ENCODE measurements around the gene CRYGS. TPM values are rescaled to one million over a fixed set of nuclear protein-coding genes. Genes with fewer than 3 reads are reported as not detected.
A peak's percentile ranks its signal among the peaks of the same experiment; 100 is the strongest.
"Not testable (repeated sequence)": the region's sequence is repeated elsewhere in the genome, so short reads cannot be mapped to it uniquely, and the experiment has no call there.

The CRYGS gene
- total RNA-seq, 2 donors from 2014 or later: 4.5 to 5.7 TPM

DNA sequence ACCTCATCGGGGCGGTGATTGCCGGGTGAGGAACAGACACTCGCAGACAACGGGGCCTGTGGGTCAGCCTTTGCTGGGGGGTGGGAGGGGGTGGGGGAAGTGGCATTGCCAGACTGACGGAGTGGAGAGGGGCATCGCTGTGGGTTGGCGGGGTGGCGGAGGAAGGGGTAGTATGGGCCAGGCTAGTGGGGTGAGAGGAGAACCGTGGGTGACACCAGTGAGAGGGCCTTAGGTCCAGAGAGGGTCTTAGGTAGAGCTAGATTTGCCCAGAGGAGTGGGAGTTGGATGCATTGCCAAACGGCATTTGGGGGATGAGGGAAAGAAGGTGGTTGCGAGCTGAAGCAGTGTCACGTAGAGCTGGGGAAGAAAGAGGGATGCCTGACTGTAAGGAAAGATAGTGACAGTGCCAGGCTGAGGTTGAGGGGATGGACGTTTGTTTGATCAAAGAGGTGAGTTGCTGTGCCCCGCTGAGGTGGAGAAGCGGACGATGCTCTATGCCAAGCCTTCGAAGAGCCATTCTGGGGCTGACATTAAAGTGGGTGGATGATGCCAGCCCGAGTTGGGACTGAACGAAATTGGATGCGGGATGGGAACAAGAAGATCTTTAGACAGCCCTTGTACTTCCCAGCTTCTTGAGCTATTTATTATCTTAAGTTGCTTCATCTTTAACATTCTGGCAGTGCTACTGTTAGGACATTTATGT, 26.9 kb upstream of the CRYGS start:
- H3K27ac Mint-ChIP-seq: peak overlapping the region; percentile 91 to 94

GRCh38 chr3:186570096-186570940, 26.1 kb upstream of the CRYGS start, which contains the start of gene DNAJB11:
TSS of gene DNAJB11 (plus strand) at chr3:186570720. CDS start at chr3:186570898, 178 bp downstream.
- peak within 1 kb of the TSS; percentile 91 to 94 for H3K27ac Mint-ChIP-seq
- peaks cover 42 to 54% of the 10 kb centered on the region in 2 donors for H3K4me1 Mint-ChIP-seq (ENCODE audit: low read depth in 2 of 2)
- peaks cover 16% of the 10 kb centered on the region for H3K36me3 Mint-ChIP-seq
- ATAC-seq (peak; percentile 93 to 94), DNase-seq (ENCODE audit: low spot score) (peak; percentile 100)
- H3K4me3 Mint-ChIP-seq: peak within 1 kb of the TSS; percentile 100
- H3K9me3 Mint-ChIP-seq: no peaks in the 10 kb centered on the region
- no peaks in the 10 kb centered on the region for H3K27me3 Mint-ChIP-seq

More for the DNA sequence above, 26.9 kb upstream of the CRYGS start:
- H3K4me3 Mint-ChIP-seq: peak overlapping the region; percentile 100
- H3K27me3 Mint-ChIP-seq: no peaks in the 10 kb centered on the region
- H3K36me3 Mint-ChIP-seq: peaks cover 24% of the 10 kb centered on the region
- DNase-seq (ENCODE audit: low spot score) (no peak), ATAC-seq (peak in 1 of 2 donors; percentile 0)
- H3K9me3 Mint-ChIP-seq: no peaks in the 10 kb centered on the region
- H3K4me1 Mint-ChIP-seq (ENCODE audit: low read depth in 2 of 2): peaks cover 48 to 60% of the 10 kb centered on the region in 2 donors

- no peak for ATAC-seq
- no peaks in the 10 kb centered on the region for H3K9me3 Mint-ChIP-seq
These were observed 25.6 kb upstream of the CRYGS start for GRCh38 chr3:186569779-186570095.

DNA sequence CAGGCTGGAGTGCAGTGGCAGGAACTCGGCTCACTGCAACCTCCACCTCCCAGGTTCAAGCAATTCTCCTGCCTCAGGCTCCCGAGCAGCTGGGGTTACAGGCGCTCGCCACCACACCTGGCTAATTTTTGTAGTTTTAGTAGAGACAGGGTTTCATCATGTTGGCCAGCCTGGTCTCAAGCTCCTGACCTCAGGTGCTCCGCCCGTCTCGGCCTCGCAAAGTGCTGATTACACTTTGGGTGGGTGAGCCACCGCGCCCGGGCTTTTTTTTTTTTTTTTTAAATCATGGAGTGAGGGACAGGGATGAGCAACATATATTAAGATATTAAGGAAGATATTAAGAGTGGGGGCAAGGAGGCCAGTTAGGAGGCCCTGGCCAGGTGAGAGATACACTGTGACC, 25.2 kb upstream of the CRYGS start:
- not testable (repeated sequence) for ATAC-seq; H3K27me3 Mint-ChIP-seq; DNase-seq (ENCODE audit: low spot score); H3K9me3 Mint-ChIP-seq
- H3K36me3 Mint-ChIP-seq: peaks cover 16% of the 10 kb centered on the region
- H3K4me1 Mint-ChIP-seq (ENCODE audit: low read depth in 2 of 2): peaks cover 41 to 54% of the 10 kb centered on the region in 2 donors
- H3K27ac Mint-ChIP-seq: peak overlapping the region; percentile 91 to 94
- peak overlapping the region; percentile 100 for H3K4me3 Mint-ChIP-seq

More at GRCh38 chr3:186569779-186570095, 25.6 kb upstream of the CRYGS start:
- Mint-ChIP-seq H3K4me1 (ENCODE audit: low read depth in 2 of 2) (peaks cover 41 to 54% of the 10 kb centered on the region in 2 donors), H3K27me3 (no peaks in the 10 kb centered on the region), H3K4me3 (peak overlapping the region; percentile 100), H3K36me3 (peaks cover 16% of the 10 kb centered on the region), H3K27ac (peak overlapping the region; percentile 91 to 94)
- DNase-seq (ENCODE audit: low spot score): no peak

DNA sequence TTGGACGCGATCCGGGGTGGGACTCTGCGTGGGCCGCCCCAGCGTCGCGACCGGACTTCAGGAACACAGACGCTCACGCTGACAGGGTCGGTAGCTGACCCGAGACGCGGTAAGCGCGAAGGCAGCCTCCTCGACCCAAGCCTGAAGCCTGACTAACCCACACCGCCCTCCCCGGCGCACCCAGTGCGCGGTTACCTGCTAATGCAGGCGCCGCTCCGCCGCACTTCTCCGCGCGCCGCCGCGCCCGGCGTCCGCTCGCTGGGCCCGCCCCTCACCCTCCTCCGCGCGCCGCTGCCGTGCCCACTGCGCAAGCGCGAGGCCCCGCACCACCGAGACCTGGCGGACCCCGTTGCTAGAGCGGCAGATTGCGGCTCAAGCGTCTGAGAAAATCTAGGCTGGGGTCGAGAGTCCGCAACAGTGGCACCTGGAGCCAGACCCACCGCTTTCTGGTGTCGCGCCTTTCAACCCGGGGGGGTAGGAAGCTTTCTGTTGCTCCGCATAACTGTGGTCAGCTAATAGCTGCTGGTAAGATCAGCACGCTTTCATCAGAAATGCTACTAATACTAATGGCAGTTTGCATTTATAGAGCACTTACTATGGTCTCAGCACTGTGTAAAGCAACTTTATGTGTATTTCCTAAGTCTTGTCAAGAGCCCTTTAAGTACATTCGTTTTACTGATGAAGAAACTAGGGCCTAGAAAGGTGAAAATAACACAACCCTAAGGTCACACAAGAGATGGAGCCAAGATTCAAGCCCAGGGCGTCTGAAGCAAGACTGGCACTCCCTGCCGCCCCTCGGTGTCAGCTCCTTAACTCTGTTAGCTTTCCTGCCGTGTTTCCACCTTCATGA, 23.1 kb upstream of the CRYGS start, which contains the start of gene TBCCD1:
Gene TBCCD1 (minus strand): TSS at position 268 of the 850 bp plus-strand sequence. CDS start 3,010 bp downstream, outside the sequence.
- Mint-ChIP-seq H3K4me1 (ENCODE audit: low read depth in 2 of 2) (peaks cover 43 to 55% of the 10 kb centered on the region in 2 donors), H3K27me3 (no peaks in the 10 kb centered on the region), H3K36me3 (peaks cover 18% of the 10 kb centered on the region), H3K9me3 (no peaks in the 10 kb centered on the region), H3K4me3 (peak within 1 kb of the TSS; percentile 100), H3K27ac (peak within 1 kb of the TSS; percentile 83 to 95)
- peak; percentile 80 to 83 for ATAC-seq
- DNase-seq (ENCODE audit: low spot score): peak; percentile 94

DNA sequence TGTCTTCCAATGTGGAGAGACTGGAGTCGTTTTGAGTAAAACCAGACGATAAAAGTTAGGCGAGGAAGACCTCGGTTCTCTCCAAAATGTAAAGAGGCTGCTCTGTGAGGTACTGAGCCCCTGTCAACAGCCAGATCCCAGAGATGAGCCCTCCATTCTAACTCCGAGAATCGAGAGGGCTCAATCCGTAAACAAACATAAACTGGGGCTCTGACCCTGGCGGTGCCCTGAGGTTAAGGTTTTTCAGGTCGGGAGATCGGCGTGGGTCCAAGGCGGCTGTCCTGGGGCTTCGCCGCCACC, 22.5 kb upstream of the CRYGS start:
- Mint-ChIP-seq H3K4me3 (peak overlapping the region; percentile 100), H3K4me1 (ENCODE audit: low read depth in 2 of 2) (peaks cover 48 to 55% of the 10 kb centered on the region in 2 donors), H3K27ac (peak overlapping the region; percentile 83 to 95), H3K36me3 (peaks cover 22% of the 10 kb centered on the region), H3K27me3 (no peaks in the 10 kb centered on the region), H3K9me3 (no peaks in the 10 kb centered on the region)
- DNase-seq (ENCODE audit: low spot score): no peak
- no peak for ATAC-seq

DNA sequence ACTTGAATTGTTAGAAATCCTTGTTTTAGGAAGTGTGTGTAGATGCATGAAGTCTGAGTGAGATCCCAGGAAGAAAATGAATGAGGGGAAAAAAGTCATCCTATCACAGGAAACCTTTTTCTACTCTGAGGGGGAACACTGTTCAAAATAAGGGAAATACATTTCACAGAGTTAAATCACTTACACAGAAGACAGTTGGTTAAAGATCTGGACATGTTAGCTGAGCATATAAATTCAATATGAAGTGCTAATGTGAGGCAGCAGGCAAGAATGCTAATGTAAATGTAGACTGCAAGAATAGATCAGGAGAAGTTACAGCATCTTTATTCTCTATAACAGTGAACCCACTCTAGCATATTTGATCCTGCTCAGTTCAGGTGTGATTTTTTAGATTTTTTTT, 20.4 kb upstream of the CRYGS start:
- DNase-seq (ENCODE audit: low spot score): no peak
- Mint-ChIP-seq H3K27me3 (no peaks in the 10 kb centered on the region), H3K4me3 (peak overlapping the region; percentile 51), H3K36me3 (peaks cover 23% of the 10 kb centered on the region), H3K9me3 (no peaks in the 10 kb centered on the region), H3K4me1 (ENCODE audit: low read depth in 2 of 2) (peaks cover 41 to 47% of the 10 kb centered on the region in 2 donors), H3K27ac (peak overlapping the region in 1 of 2 donors; percentile 31)
- no peak for ATAC-seq

- peaks cover 3 to 5% of the 10 kb centered on the region in 2 donors for H3K4me1 Mint-ChIP-seq (ENCODE audit: low read depth in 2 of 2)
- no peaks in the 10 kb centered on the region for H3K27me3 Mint-ChIP-seq
- peaks cover 33% of the 10 kb centered on the region for H3K36me3 Mint-ChIP-seq
- H3K9me3 Mint-ChIP-seq: no peaks in the 10 kb centered on the region
- DNase-seq (ENCODE audit: low spot score) (no peak), ATAC-seq (no peak)
- no peak overlapping the region for H3K4me3 Mint-ChIP-seq
- no peak overlapping the region for H3K27ac Mint-ChIP-seq
These were observed 8.3 kb upstream of the CRYGS start for GRCh38 chr3:186552408-186553031.

DNA sequence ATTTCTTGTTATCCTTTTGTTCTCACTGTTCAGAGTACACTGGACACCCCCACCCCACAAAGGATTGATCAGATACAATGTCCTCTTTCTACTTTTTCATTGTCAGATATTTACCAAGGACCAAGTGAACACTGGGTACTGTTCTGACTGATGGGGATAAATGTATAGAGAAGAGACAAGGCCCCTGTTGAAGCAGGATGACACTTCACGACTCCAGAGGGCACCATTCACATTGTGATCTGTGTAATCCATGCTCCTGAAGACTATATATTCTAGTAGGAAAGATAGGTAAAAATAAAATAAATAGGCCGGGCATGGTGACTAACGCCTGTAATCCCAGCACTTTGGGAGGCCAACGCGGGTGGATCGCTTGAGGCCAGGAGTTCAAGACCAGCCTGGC, 7.2 kb upstream of the CRYGS start:
- peaks cover 26% of the 10 kb centered on the region for H3K36me3 Mint-ChIP-seq
- no peaks in the 10 kb centered on the region for H3K9me3 Mint-ChIP-seq
- no peak overlapping the region for H3K27ac Mint-ChIP-seq
- no peaks in the 10 kb centered on the region for H3K27me3 Mint-ChIP-seq
- DNase-seq (ENCODE audit: low spot score): no peak
- no peak for ATAC-seq
- H3K4me1 Mint-ChIP-seq (ENCODE audit: low read depth in 2 of 2): no peaks in the 10 kb centered on the region
- no peak overlapping the region for H3K4me3 Mint-ChIP-seq

GRCh38 chr3:186549497-186549896, 5.3 kb upstream of the CRYGS start:
- ATAC-seq (no peak), DNase-seq (ENCODE audit: low spot score) (no peak)
- no peaks in the 10 kb centered on the region for H3K9me3 Mint-ChIP-seq
- no peak overlapping the region for H3K27ac Mint-ChIP-seq
- H3K36me3 Mint-ChIP-seq: peaks cover 17% of the 10 kb centered on the region
- no peak overlapping the region for H3K4me3 Mint-ChIP-seq
- H3K27me3 Mint-ChIP-seq: no peaks in the 10 kb centered on the region
- no peaks in the 10 kb centered on the region for H3K4me1 Mint-ChIP-seq (ENCODE audit: low read depth in 2 of 2)

DNA sequence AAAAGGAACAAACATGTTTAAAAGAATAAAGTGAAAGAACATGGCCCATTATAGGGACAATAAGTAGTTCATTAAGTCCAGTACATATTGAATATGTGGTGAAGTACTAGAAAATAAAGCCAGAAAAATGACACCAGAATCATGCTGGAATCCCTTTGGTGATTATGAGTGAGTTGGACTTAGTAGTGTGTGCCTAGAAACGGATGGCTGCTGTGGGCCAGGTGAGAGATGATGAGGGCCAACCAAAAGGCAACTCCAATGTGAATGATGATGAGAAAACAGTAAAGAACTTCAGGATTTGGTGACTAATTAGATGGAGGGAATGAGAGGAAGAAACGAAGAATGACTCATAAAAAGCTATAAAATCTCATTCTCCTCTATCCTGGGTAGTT, 3.3 kb downstream of the CRYGS start:
- no peak for ATAC-seq
- DNase-seq (ENCODE audit: low spot score): no peak
- Mint-ChIP-seq H3K9me3 (no peaks in the 10 kb centered on the region), H3K4me1 (ENCODE audit: low read depth in 2 of 2) (peaks cover 7 to 9% of the 10 kb centered on the region in 2 donors), H3K36me3 (peaks cover 7% of the 10 kb centered on the region), H3K4me3 (no peak overlapping the region), H3K27ac (peak overlapping the region; percentile 2 to 8), H3K27me3 (no peaks in the 10 kb centered on the region)

DNA sequence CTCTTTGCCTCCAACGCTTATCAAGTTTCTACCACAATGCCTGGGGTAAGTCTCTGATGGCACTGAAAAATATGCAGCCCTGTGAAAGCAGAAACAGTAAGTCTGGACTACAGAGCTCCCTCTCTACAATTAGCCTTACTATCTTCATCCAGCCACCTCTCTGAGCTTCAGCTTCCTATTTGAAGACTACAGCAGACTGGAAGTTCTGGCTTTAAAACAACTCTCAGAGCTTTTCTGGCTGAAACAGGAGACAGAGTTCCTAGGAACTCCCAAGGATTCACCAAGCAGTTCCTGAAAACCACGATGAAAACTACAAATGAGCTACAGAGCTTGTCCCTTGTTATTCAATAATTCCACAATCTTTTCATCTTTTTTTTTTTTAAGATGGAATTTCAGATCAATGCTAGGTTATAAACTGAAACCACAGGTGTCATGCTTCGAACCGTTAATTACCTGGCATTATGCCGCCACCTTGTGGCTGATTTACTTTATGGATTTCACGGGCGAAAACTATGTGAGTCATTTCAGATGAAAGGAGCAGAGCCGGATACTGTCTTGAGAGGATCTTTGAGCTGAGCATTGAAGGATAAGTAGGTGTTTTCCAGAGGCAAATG, 3.9 kb downstream of the CRYGS start:
- Mint-ChIP-seq H3K27ac (peak overlapping the region; percentile 2 to 8), H3K36me3 (peaks cover 7% of the 10 kb centered on the region), H3K9me3 (no peaks in the 10 kb centered on the region), H3K4me1 (ENCODE audit: low read depth in 2 of 2) (peaks cover 7 to 9% of the 10 kb centered on the region in 2 donors), H3K27me3 (no peaks in the 10 kb centered on the region), H3K4me3 (no peak overlapping the region)
- DNase-seq (ENCODE audit: low spot score) (peak; percentile 82), ATAC-seq (peak; percentile 74 to 83)

DNA sequence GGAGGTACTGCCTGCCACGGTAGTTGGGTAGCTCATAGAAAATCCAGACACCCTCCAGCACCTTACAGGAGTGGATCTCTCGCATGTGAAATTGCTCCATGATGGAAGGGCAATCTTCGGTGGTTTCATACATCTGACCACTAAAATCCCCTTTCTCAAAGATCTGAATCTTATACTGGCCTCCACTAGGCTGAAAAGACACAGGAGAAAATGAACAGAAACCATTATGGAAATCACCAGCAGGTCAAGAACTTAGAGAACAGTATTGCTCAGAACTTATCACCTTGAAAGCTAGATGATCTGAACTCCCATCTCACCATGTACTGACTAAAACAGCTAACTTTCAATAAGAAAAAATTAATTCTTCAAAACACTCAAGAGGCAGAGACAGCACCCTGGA, 5.4 kb downstream of the CRYGS start:
- ATAC-seq (no peak), DNase-seq (ENCODE audit: low spot score) (no peak)
- H3K36me3 Mint-ChIP-seq: peaks cover 7% of the 10 kb centered on the region
- no peak overlapping the region for H3K27ac Mint-ChIP-seq
- H3K27me3 Mint-ChIP-seq: no peaks in the 10 kb centered on the region
- peaks cover 20 to 23% of the 10 kb centered on the region in 2 donors for H3K4me1 Mint-ChIP-seq (ENCODE audit: low read depth in 2 of 2)
- H3K4me3 Mint-ChIP-seq: no peak overlapping the region
- no peaks in the 10 kb centered on the region for H3K9me3 Mint-ChIP-seq
